ENCODE results near the gene FAM151B.

The FAM151B gene

DNA sequence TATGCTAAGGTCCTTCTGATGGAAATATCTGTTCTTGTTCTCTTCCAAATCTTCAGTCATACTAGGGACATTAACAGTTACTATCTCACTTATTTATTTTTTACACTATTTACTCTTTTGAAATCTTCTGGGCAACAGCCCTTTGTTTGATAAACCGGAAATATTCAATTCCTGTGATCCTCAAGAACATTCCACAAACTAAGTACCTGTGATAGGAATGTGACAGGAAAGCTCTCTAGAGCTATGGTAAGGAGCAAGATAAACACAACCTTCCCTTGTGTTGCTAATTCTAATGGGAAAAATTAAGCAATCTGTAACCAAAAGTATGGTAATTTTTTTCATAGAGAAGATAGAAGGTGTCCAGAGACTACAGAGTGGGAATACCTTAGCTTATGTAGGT lies 104.2 kb downstream of the FAM151B start:
- no peak for DNase-seq
